IPS-18c (cell line): Measurements from ENCODE around the gene FRMD5.
"Not testable (repeated sequence)": the region's sequence is repeated elsewhere in the genome, so short reads cannot be mapped to it uniquely, and the experiment has no call there.

ENCODE experiments used
- H3K4me3 ChIP-seq: 2 replicates; pipeline ENCODE4 v1.7.0; 2013; ENCODE audit warnings: low read depth, mild to moderate bottlenecking, low read length, moderate library complexity; ENCODE audit not compliant: insufficient read depth
- H3K9me3 ChIP-seq: one replicate; pipeline ENCODE4 v1.6.1; 2013; ENCODE audit warnings: mild to moderate bottlenecking, low read length, moderate library complexity; ENCODE audit not compliant: control insufficient read depth, insufficient read depth

Gene FRMD5

GRCh38 chr15:43829951-43830540 lies 365.0 kb downstream of the FRMD5 start:
- not testable (repeated sequence) for H3K9me3 ChIP-seq, H3K4me3 ChIP-seq

GRCh38 chr15:43828061-43828657 lies 366.9 kb downstream of the FRMD5 start:
- no peak overlapping the region for H3K4me3 ChIP-seq
- peaks cover 4% of the 10 kb centered on the region for H3K9me3 ChIP-seq

GRCh38 chr15:43826508-43827341 lies 368.3 kb downstream of the FRMD5 start, which contains the start of gene WDR76:
Gene WDR76 (plus strand): TSS chr15:43827002. CDS start chr15:43827033, 31 bp downstream.
- Histone ChIP-seq H3K9me3 (peaks cover 4% of the 10 kb centered on the region), H3K4me3 (peak within 1 kb of the TSS; percentile 58)

GRCh38 chr15:43826029-43826507 lies 369.0 kb downstream of the FRMD5 start:
- H3K9me3 ChIP-seq: peaks cover 4% of the 10 kb centered on the region
- H3K4me3 ChIP-seq: no peak overlapping the region; the same call in 1 of the 2 replicates

GRCh38 chr15:43825305-43825704 lies 369.8 kb downstream of the FRMD5 start:
- not testable (repeated sequence) for H3K4me3 ChIP-seq, H3K9me3 ChIP-seq

GRCh38 chr15:43824302-43825246 lies 370.5 kb downstream of the FRMD5 start, which contains the start of gene MFAP1:
Gene MFAP1 (minus strand): TSS chr15:43824690. CDS start chr15:43824569, 121 bp downstream.
- Histone ChIP-seq H3K9me3 (peaks cover 4% of the 10 kb centered on the region), H3K4me3 (peak within 1 kb of the TSS; percentile 92)

- peaks cover 4% of the 10 kb centered on the region for H3K9me3 ChIP-seq
- no peak overlapping the region for H3K4me3 ChIP-seq
Observed at GRCh38 chr15:43821505-43821904, 373.6 kb downstream of the FRMD5 start.
